Activated gamma-delta T cell (primary cell): Measurements from ENCODE around the gene RECK.
"Not testable (repeated sequence)": the region's sequence is repeated elsewhere in the genome, so short reads cannot be mapped to it uniquely, and the experiment has no call there.

Source experiments
- DNase-seq: peaks from one replicate; lab custom pipeline; 2025; lab: John Stamatoyannopoulos, UW

Gene RECK

DNA sequence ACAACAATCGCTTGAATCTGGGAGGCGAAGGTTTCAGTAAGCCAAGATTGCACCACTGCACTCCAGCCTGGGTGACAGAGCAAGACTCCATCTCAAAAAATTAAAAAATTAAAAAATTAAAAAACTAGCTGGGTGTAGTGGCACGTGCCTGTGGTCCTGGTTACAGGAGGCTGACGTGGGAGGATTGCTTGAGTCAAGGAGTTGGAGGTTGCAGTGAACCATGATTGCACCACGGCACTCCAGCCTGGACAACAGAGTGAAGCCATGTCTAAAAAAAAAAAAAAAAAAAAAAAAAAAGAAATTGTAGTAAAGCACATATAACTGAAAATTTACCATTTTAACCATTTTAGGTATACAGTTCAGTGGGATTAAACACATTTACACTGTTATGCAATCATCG, 119.4 kb downstream of the RECK start:
- DNase-seq, result no peak

- DNase-seq, result no peak
These were observed 121.4 kb downstream of the RECK start for GRCh38 chr9:36158122-36158521.

DNA sequence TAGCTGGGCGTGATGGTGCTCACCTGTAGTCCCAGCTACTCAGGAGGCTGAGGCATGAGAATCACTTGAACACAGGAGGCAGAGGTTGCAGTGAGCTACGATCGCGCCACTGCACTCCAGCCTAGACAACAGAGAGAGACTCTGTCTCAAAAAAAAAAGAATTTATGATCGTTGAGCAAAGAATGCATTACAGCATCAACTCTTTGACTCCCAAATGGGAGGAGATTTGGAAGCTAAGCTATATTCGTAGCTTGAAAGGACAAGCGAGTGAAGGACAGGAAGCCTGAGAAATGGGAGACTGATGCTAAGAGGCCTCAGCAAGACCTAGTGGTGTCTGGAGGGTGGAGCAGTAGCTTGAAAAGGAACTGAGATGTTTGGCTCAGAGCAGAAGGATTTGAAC, 122.2 kb downstream of the RECK start:
- no peak for DNase-seq

DNA sequence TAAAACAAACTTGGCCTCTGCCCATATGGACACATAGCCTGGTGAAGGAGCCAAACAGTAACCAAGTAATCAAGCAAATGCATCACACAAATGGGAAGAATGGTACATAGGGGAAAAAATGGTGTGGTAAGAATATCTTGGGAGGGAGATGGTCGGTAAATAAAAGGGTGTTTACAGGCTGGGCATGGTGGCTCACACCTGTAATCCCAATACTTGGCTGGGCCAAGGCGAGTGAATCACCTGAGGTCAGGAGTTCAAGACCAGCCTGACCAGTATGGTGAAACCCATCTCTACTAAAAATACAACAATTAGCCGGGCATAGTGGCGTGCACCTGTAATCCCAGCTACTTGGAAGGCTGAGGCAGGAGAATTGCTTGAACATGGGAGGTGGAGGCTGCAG, 122.8 kb downstream of the RECK start:
- not testable (repeated sequence) for DNase-seq

- not testable (repeated sequence) for DNase-seq
These were observed 123.4 kb downstream of the RECK start for GRCh38 chr9:36160126-36160525.

- DNase-seq, result no peak
These were observed 124.5 kb downstream of the RECK start for GRCh38 chr9:36161187-36161586.

GRCh38 chr9:36162211-36162738, 125.6 kb downstream of the RECK start:
- DNase-seq, result no peak

DNA sequence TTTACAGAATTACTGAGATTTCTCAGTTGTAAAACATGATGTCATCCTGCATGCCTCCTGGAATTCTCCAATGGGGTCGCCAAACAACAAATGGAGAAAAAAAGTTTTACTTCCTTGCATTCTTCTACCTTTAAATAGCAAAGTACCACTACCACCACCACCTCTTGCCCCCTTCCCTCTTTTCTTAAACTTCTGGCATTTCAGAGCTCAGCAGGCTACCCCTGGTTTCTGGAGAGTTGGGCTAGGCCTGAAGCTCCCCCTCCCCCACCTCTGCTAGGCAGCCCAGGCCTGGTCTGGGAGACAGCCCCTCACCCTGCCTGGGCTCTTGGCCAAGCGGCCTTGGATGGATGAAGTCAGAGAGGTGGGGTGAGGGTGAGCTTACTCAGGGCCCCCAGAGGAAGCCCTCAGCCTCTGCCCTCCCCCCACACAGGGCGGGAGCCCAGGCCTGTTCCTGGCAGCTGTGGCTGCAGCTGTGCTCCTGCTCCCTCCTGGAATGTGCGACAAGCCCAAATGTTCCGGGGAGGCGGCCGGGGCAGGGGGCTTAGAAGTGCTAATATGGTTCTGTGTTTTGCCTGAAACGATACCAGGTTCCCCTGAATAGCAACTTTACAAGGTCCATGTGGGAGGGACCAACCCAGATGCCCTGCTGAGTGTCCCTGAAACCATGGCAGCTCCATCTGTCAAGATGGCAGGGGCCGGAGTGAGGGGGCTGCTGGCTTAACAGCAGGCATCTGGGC, 126.5 kb downstream of the RECK start:
- DNase-seq, result no peak

- DNase-seq, result no peak
These were observed 127.1 kb downstream of the RECK start for GRCh38 chr9:36163786-36164170.

GRCh38 chr9:36164372-36164771, 127.7 kb downstream of the RECK start:
- DNase-seq, result no peak

GRCh38 chr9:36164989-36165388, 128.3 kb downstream of the RECK start:
- no peak for DNase-seq

GRCh38 chr9:36165826-36166167, 129.1 kb downstream of the RECK start:
- no peak for DNase-seq

DNA sequence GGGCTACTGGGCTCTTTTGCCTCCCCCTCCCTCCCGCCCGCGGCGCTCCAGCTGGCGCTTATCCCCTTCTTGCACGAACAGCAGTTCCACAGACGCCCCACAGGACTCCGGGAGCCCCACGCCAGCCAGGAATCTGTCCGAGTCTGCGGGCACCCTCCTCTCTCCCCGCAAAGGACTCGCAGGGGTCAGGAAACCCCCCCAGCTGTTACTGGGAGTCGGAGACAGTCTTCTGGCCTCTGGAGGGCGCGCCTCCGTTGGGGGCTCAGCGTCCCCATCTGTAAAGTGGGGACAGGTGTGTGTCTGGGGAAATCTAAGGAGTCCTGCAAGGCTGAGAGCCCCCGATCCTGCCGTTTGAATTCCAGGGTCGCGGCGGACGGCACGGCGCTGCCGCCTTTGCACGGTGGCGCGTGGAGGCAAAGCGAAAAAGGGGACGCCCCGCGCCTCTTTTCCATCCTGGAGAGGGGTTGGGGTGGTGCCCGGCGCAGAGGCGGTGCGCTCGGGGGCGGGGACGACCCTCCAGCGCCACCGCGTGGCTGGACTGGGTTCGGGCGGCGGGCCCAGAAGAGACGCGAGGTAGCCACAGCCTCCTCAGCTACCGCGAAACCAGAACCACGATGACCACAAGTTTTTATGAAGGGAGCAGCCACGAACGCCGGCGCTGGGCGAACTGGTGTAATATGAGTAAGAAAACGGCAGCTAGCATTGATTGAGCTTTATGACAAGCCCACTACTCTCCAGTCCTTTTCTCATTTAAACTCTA, 129.6 kb downstream of the RECK start:
- peak; percentile 66 for DNase-seq

GRCh38 chr9:36169166-36169565, 132.5 kb downstream of the RECK start, which contains the start of gene CCIN:
TSS of gene CCIN (plus strand) at chr9:36169388. CDS start at chr9:36169503, 115 bp downstream.
- DNase-seq, result no peak

- DNase-seq, result no peak
These were observed 133.0 kb downstream of the RECK start for GRCh38 chr9:36169708-36170107.

DNA sequence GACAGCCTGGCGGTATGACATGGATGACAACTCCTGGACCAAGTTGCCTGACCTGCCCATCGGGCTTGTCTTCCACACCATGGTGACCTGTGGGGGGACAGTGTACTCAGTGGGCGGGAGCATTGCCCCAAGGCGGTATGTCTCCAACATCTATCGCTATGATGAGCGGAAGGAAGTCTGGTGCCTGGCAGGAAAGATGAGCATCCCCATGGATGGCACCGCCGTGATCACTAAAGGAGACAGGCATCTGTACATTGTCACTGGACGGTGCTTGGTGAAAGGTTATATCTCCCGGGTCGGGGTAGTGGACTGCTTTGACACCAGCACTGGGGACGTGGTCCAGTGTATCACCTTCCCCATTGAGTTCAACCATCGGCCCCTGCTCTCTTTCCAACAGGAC, 133.8 kb downstream of the RECK start:
- no peak for DNase-seq

DNA sequence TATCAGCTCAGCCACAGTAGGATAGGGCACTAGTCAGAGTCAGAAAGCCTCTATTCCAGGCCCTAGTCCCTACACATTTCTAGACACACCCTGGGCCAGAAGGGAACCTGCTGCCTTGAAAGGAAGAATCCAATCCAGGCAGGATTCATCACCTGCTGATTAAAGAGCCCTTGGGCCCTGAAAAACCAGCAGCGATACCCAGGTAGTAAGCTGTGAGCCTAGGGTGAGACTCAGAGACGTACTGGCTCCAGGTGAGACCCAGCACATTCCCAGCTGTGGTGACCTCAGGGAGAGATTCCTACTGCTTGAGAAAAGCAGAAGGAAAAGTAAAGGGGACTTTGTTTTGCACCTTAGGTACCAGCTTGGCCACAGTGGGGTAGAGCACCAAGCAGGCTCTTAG, 137.1 kb downstream of the RECK start:
- DNase-seq, result no peak
